NCI-H2171 (cell line): ENCODE data around the gene SMIM44.
A peak's percentile ranks its signal among the peaks of the same experiment; 100 is the strongest.
"Not testable (repeated sequence)": the region's sequence is repeated elsewhere in the genome, so short reads cannot be mapped to it uniquely, and the experiment has no call there.

Source experiments
- DNase-seq: peaks from one replicate; lab custom pipeline; 2025; lab: John Stamatoyannopoulos, UW

SMIM44 gene

GRCh38 chr19:3517638-3518037 is 34.4 kb upstream of the SMIM44 start:
- no peak for DNase-seq

GRCh38 chr19:3516675-3517207 is 33.5 kb upstream of the SMIM44 start:
- DNase-seq = peak; percentile 65

GRCh38 chr19:3515891-3516422 is 32.7 kb upstream of the SMIM44 start:
- no peak for DNase-seq

- DNase-seq = no peak
Observed at GRCh38 chr19:3514930-3515329, 31.7 kb upstream of the SMIM44 start.

- no peak for DNase-seq
Observed at GRCh38 chr19:3513229-3514140, 30.2 kb upstream of the SMIM44 start.

GRCh38 chr19:3512562-3513228 is 29.5 kb upstream of the SMIM44 start:
- no peak for DNase-seq

- DNase-seq = no peak
Observed at GRCh38 chr19:3511506-3512251, 28.4 kb upstream of the SMIM44 start.

GRCh38 chr19:3510727-3511126 is 27.5 kb upstream of the SMIM44 start:
- no peak for DNase-seq

- DNase-seq = no peak
Observed at GRCh38 chr19:3509566-3509989, 26.3 kb upstream of the SMIM44 start.

GRCh38 chr19:3508771-3509535 is 25.7 kb upstream of the SMIM44 start:
- DNase-seq = no peak

- DNase-seq = not testable (repeated sequence)
Observed at GRCh38 chr19:3508121-3508661, 24.9 kb upstream of the SMIM44 start.

- no peak for DNase-seq
Observed at GRCh38 chr19:3507371-3508120, 24.3 kb upstream of the SMIM44 start.

- no peak for DNase-seq
Observed at GRCh38 chr19:3506384-3507340, 23.4 kb upstream of the SMIM44 start.

GRCh38 chr19:3505598-3506383 is 22.6 kb upstream of the SMIM44 start, which contains the start of gene FZR1:
Gene FZR1 (plus strand): TSS chr19:3506311. CDS start chr19:3522990, 16,679 bp downstream.
- peak; percentile 99 for DNase-seq

GRCh38 chr19:3504735-3505134 is 21.5 kb upstream of the SMIM44 start:
- no peak for DNase-seq

- DNase-seq = no peak
Observed at GRCh38 chr19:3503036-3503572, 19.9 kb upstream of the SMIM44 start.

GRCh38 chr19:3501780-3502179 is 18.5 kb upstream of the SMIM44 start:
- DNase-seq = no peak
